NT2/D1 (cell line): ENCODE results near the gene PDCD1LG2.

Source experiments
- YY1 ChIP-seq: IDR thresholded peaks from 2 replicates; pipeline ENCODE4 v1.6.1; 2011; ENCODE audit not compliant: insufficient read length, insufficient read depth
- ZNF274 ChIP-seq: IDR thresholded peaks from 2 replicates; pipeline ENCODE4 v1.6.1; 2011; ENCODE audit warnings: mild to moderate bottlenecking, low read depth, low read length

GRCh38 chr9:5608298-5609225 is 98.2 kb downstream of the PDCD1LG2 start:
- TF ChIP-seq YY1 (no peak), ZNF274 (no peak)
